NCI-H1092 treated with DMSO at 0.1 percent for 48 hours (cell line): ENCODE results near the gene PDE6D.
A peak's percentile ranks its signal among the peaks of the same experiment; 100 is the strongest.

Experiments
- DNase-seq: peaks from one replicate; lab custom pipeline; 2025; lab: John Stamatoyannopoulos, UW

PDE6D gene

GRCh38 chr2:231682603-231683291, 98.3 kb downstream of the PDE6D start:
- peak; percentile 29 for DNase-seq
